Measurements from ENCODE around the gene IFI30.
A peak's percentile ranks its signal among the peaks of the same experiment; 100 is the strongest.
"Not testable (repeated sequence)": the region's sequence is repeated elsewhere in the genome, so short reads cannot be mapped to it uniquely, and the experiment has no call there.

Gene IFI30

DNA sequence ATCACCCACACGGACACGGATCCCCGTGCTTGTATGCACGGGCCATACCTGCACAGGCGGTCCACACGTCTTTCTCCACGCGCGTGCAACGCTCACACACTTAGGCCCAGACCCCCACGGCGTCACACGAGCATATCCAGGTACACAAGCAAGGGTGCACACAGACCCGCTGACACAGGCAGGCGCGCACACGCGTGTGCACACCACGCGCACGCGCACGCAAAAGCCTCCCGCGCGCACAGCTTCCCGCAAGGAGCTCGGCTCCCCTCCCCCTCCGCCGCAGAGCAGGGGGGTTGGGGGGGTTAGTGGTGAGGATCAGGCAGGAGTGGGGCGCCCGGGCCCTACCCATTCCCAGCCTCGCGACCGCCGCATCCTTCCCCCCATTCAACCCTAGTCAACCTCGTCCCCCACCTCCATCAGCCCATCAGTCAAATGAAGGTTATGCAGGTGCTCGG, 29.8 kb downstream of the IFI30 start:
- DNase-seq (ENCODE audit: low spot score) = no peak

DNA sequence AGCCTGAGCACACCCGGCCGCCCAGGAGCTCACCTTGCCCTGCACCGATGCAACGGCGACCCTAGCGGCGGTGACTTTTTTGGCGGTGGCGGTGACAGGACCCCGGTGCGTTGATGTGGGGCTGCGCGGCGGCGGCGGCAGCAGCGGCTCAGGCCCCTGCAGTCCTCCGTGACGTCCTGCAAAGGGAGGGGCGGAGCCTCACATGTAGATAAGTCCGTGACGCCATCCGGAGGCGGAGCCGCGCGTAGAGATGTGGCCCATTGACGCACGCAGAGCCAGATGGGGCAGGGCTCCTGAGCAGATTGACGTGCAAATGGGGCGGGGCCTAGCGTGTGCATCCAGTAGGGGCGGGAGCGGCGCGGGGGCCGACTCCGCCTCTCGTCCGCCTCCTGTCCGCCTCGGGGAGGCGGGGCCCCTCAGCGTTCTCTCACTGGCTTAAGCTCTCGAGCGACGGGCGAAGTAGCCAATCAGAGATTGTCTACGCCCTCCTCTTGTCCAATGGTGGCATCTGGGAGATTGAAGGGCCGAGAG, 30.3 kb downstream of the IFI30 start, which contains the start of gene RAB3A:
TSS of gene RAB3A (minus strand) at position 180 of the 531 bp plus-strand sequence. CDS start 1,302 bp downstream, outside the sequence.
- DNase-seq (ENCODE audit: low spot score) = peak; percentile 100

- DNase-seq (ENCODE audit: low spot score) = no peak
Observed at GRCh38 chr19:18204394-18205199, 31.0 kb downstream of the IFI30 start.

GRCh38 chr19:18205200-18205892, 31.7 kb downstream of the IFI30 start:
- DNase-seq (ENCODE audit: low spot score) = no peak

DNA sequence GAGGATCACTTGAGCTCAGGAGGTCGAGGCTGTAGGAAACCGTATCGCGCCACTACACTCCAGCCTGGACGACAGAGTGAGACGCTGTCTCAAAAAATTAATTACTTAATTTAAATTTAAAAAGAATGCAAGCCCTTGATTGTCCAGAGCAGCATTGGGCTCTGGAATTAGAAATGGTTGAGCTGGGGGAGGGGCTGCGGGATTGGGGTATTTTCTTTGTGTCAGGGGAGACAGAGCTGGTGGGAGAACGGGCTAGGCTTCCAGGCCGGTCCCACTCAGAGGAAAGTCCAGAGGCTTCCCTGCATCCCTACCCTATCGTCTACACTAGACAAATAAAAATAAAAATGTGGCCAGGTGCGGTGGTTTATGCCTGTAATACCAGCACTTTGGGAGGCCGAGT, 32.4 kb downstream of the IFI30 start:
- DNase-seq (ENCODE audit: low spot score) = no peak

- DNase-seq (ENCODE audit: low spot score) = no peak
Observed at GRCh38 chr19:18208098-18208951, 34.7 kb downstream of the IFI30 start.

DNA sequence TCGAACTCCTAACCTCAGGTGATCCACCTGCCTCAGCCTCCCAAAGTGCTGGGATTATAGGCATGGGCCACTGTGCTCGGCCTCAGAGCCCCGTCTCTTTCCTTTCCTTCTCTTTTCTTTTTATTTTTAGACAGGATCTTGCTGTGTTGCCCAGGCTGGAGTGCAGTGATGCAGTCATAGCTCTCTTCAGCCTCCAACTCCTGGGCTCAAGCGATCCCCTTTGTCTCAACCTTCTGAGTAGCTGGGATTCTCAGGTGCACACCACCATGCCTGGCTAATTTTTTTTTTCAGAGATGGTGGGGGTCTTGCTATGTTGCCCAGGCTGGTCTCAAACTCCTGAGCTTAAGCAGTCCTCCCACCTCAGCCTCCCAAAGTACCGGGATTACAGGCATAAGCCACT, 36.3 kb downstream of the IFI30 start:
- not testable (repeated sequence) for DNase-seq (ENCODE audit: low spot score)

DNA sequence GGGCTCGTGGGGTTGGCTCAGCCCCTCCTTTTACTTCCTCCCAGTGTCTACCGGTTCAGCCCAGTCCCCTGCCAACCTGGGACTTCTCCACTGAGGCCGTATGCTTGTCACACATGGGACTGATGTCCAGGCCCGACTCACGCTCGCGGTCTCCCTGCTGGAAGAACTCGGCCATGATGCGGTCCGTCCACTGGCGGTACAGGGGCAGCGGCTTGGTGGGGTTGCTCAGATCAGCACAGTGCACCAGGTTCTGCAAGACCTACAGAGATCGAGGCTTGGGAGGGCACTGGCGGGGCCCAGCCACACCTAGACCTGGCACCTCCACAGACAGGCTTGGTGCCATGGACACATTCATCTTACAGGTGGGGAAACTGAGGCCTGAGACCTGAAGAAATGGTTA, 38.1 kb downstream of the IFI30 start:
- no peak for DNase-seq (ENCODE audit: low spot score)

DNA sequence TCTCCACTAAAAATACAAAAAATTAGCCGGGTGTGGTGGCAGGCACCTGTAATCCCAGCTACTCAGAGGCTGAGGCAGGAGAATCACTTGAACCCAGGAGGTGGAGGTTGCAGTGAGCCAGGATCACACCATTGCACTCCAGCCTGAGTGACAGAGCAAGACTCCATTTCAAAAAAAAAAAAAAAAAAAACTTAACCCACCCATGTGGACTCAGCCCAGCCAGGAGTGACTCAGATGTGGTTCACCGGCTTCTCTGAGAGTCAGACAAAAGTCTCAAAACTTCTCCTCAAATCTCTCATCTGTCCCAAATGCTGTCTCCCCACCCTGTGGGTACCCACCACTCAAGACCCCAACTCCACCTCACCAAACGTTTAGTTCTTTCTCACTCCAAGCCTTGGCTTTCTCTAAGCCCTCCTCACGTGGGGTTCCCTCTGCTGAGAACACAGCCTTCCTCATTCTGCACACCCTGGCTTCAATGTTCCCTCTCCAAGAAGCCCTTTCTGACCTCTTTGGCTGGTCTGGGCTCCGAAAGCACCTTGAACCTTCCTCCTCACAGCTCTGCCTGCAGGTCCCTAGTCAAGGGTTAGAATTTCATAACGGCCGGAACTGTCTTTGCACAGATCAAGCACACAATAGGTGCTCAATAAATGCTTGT, 41.3 kb downstream of the IFI30 start:
- no peak for DNase-seq (ENCODE audit: low spot score)

DNA sequence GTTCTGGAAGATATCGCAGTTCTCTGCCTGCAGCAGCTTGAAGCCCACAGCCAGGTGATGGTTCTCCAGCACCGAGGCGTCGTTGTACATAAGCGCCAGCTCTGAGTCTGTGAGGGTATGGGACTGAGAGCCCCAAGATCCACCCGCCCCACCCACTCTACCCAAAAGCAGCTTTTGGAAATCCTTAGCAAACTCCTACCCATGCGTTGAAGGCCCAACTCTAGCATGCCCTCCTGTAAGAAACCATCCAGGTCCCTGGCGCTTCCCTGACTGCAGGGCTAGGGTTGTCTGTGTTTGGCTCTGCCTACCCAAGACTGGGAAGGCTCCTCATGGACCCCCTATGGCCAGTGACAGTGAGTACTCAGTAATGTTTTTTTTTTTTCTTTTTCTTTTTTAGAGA, 43.2 kb downstream of the IFI30 start:
- no peak for DNase-seq (ENCODE audit: low spot score)

DNA sequence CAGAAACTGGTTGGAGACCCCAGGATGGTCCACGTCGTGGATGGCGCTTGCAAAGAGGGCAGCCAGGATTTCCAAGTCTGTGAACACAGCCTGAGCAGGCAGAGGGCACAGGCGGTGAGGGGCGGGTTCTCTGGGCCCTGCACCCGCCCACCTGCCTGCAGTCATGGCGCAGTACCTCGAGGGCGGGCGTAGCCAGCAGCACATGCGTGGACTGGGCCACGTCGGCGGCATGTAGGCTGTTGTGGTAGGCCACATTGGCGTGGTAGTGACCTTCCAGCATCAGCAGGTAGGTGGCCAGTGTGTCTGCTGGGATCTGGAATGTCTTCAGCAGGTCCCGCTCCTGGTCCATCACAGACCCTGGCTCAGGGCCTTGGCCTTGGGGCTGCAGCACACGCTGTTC, 44.5 kb downstream of the IFI30 start:
- DNase-seq (ENCODE audit: low spot score) = no peak

GRCh38 chr19:18218600-18218999, 45.0 kb downstream of the IFI30 start:
- no peak for DNase-seq (ENCODE audit: low spot score)

DNA sequence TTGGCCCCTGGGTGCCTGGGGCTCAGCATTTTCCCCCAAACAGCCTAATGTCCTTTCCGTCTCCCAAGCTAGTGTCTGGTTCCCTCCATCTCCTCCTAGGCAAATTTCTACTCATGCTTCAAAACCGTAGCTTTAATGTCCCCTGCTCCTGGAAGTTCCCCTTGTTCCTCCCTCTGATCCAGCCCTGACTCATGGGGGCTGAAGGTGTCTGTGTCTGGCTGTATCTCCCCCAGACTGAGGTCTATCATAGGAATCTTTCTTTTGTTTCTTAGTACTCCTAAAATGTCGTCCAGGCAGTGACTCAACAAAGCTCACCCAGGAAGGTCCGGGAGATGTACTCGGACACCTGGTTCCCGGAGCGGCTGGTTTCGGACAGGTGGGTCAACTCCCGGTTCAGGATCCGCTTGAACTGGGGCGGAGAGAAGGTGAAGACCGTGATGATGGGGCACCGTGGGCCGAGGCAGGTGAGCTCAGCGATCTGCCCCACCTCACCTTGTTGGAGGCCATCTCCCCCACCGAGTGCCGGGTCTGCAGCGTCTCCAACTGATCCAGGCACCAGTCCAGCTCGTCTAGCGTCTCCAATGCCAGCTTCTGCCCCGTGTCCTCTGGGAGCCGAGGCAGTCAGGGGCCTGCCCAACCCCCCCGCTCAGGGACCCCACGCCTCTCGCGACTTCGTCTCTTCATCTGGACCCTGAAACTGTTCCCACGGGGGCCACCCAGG, 46.5 kb downstream of the IFI30 start:
- no peak for DNase-seq (ENCODE audit: low spot score)

GRCh38 chr19:18220632-18221275, 47.1 kb downstream of the IFI30 start:
- DNase-seq (ENCODE audit: low spot score) = no peak

GRCh38 chr19:18221815-18222725, 48.5 kb downstream of the IFI30 start:
- DNase-seq (ENCODE audit: low spot score) = no peak

DNA sequence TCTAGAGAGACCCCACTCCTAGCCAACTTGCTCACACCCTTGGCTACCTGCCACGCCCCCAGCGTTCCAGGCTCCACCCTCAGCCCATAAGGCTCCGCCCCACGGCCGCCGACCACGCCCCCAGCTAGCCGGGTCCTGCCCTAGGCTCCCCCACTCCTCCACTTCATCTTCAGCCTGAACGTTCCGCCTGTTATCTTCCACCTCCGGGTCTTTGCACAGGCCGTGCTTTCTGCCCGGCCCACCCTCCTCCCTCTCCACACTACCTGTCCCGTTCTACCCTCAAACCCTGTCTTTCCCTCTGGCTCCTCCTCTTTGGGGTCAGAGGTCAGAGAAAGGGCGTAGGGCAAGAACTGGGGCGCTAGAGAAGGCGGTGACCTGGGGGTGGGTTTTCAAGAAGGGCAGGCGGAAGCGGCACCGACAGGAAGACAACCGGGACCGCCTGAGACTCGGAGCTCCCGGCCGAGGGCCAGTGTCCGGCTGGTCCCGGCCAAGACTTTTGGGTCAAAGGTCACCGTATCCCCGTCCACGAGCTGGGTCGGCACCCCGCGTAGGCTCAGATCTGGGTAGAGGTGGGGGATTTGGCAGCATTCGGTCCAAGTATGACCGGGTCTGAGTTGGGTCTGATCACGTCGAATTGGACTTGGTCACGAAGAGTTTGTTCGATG, 50.4 kb downstream of the IFI30 start:
- peak; percentile 40 for DNase-seq (ENCODE audit: low spot score)

- DNase-seq (ENCODE audit: low spot score) = peak; percentile 97
Observed at GRCh38 chr19:18224525-18225354, 51.1 kb downstream of the IFI30 start.

DNA sequence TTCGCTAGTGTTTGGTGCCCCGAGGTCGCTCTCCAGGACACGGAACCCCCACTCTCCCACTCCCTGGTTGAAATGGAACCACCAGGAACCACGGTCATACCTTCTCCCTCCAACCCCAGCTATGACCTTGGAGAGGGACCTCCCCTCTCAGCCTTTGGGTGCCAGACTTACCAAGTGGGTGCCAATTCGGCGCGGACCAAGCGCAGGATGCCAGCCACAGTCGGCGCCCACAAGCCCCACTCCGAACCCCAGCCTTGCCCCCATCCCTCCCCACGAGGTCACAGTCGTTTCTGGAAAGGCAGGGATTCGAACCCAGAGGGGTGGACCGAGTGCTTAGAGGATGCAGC, 51.7 kb downstream of the IFI30 start:
- no peak for DNase-seq (ENCODE audit: low spot score)
